Bronchial epithelial cell (primary cell): Measurements from ENCODE around the gene FSTL4. TPM values are rescaled to one million over a fixed set of nuclear protein-coding genes. Genes with fewer than 3 reads are reported as not detected.

Source experiments
- DNase-seq: peaks from one replicate; pipeline ENCODE4 v3.0.0-alpha.2; 2010; ENCODE audit warnings: low read depth
- FAIRE-seq: peaks from 2 replicates; lab custom pipeline; 2011; peaks lifted over from hg19 to GRCh38; lab: Jason Lieb, UNC
- H3K27me3 ChIP-seq: 2 replicates; pipeline ENCODE4 v1.5.1; 2011; ENCODE audit warnings: low read length; ENCODE audit not compliant: control insufficient read depth, insufficient read depth
- H3K36me3 ChIP-seq: 2 replicates; pipeline ENCODE4 v1.5.1; 2011; ENCODE audit warnings: low read length; ENCODE audit not compliant: control insufficient read depth, insufficient read depth
- H3K4me3 ChIP-seq: 2 replicates; pipeline ENCODE4 v1.5.1; 2011; ENCODE audit warnings: mild to moderate bottlenecking, low read depth, low read length, control low read depth
- CTCF ChIP-seq: IDR thresholded peaks from 2 replicates; pipeline ENCODE4 v1.5.1; 2011; ENCODE audit warnings: mild to moderate bottlenecking, moderate library complexity, low read length, control low read depth, inconsistent platforms; ENCODE audit not compliant: insufficient read depth, severe bottlenecking
- total RNA-seq: library from RNA; depleted of rRNA; stranded (reverse); fragments of >200 nt; gene quantifications from 2 replicates; pipeline ENCODE4 v1.2.1, GENCODE V29; 2014

FSTL4 gene
- total RNA-seq, 1 donor from 2014 or later: not detected

DNA sequence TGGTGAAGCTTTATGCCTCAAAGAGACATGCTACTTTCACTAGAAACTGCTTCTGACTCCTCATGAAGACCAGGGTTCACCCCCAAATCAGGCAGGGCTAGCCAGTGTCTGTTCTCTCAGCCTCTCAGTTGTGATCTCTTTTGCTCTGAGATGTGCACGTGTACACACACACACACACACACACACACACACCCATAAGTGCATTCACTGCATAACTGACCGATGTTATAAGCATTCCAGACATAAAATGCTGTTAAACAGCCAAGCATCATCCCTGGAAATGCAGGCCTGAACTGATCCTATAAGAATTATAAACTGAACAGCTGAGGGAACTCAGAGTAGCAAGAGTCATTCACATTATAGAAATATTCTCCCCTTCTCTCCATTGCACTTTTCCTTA, 85.0 kb downstream of the FSTL4 start:
- TF ChIP-seq CTCF: no peak
- no peak overlapping the region for H3K4me3 ChIP-seq
- H3K27me3 ChIP-seq: no peaks in the 10 kb centered on the region
- no peak for FAIRE-seq
- no peaks in the 10 kb centered on the region for H3K36me3 ChIP-seq
- peak; percentile 36 for DNase-seq

DNA sequence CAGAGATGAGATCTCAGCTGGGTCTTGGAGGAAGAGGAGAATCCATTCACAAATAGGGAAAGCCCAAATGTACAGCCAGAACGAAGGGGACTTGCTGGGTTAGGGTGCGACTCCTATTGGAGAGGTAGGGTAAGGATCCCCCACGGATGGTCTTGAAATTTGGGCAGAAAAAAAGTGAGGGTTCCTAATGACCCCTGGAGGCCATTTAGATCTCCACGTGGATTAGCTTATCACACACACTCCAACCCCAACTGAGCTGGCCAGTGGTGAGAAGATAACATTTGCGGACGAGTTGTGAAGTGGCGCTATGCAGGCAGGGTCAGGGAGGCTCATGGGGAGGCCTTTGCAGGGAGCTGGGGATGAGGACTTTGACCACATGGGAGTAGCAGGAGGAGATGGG, 86.0 kb downstream of the FSTL4 start:
- no peak for FAIRE-seq
- Histone ChIP-seq H3K27me3 (no peaks in the 10 kb centered on the region), H3K4me3 (no peak overlapping the region), H3K36me3 (no peaks in the 10 kb centered on the region)
- no peak for TF ChIP-seq CTCF
- no peak for DNase-seq

GRCh38 chr5:133525126-133525525, 87.2 kb downstream of the FSTL4 start:
- Histone ChIP-seq H3K4me3 (no peak overlapping the region), H3K27me3 (peaks cover 4% of the 10 kb centered on the region), H3K36me3 (no peaks in the 10 kb centered on the region)
- no peak for FAIRE-seq
- DNase-seq: no peak
- no peak for TF ChIP-seq CTCF

DNA sequence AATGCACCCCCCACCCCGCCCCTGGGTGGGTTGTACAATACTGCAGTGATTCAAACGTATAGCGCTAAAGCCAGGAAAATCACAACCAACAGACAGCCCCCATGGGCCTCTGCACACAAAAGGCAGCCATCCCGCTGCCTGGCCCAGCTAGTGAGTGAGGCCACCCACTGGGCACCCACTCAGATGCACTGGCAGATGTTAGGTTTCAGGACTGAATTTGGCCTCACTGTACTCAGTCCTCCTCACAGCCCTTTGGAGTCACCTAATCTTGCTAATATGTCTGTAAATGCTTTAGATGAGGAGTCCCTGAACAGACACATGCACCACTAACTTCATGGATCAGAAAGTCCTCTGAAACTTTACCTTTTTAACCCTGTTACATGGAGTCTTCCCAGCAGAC, 87.7 kb downstream of the FSTL4 start:
- H3K36me3 ChIP-seq: no peaks in the 10 kb centered on the region
- no peak for DNase-seq
- FAIRE-seq: no peak
- no peak overlapping the region for H3K4me3 ChIP-seq
- peaks cover 4% of the 10 kb centered on the region for H3K27me3 ChIP-seq
- no peak for TF ChIP-seq CTCF

GRCh38 chr5:133523961-133524586, 88.3 kb downstream of the FSTL4 start:
- TF ChIP-seq CTCF: no peak
- no peaks in the 10 kb centered on the region for H3K36me3 ChIP-seq
- no peak overlapping the region for H3K4me3 ChIP-seq
- H3K27me3 ChIP-seq: peaks cover 4% of the 10 kb centered on the region
- DNase-seq (no peak), FAIRE-seq (no peak)

GRCh38 chr5:133523013-133523658, 89.2 kb downstream of the FSTL4 start:
- no peak overlapping the region for H3K4me3 ChIP-seq
- H3K36me3 ChIP-seq: no peaks in the 10 kb centered on the region
- peaks cover 4% of the 10 kb centered on the region for H3K27me3 ChIP-seq
- TF ChIP-seq CTCF: no peak
- DNase-seq (no peak), FAIRE-seq (no peak)
